Measurements from ENCODE around the gene AIMP2. TPM values are rescaled to one million over a fixed set of nuclear protein-coding genes. Genes with fewer than 3 reads are reported as not detected.
"Not testable (repeated sequence)": the region's sequence is repeated elsewhere in the genome, so short reads cannot be mapped to it uniquely, and the experiment has no call there.

AIMP2 gene
- total RNA-seq, 4 donors from 2014 or later, result 32.3 to 50.0 (median 36.4) TPM

GRCh38 chr7:6032641-6033040 is 23.6 kb downstream of the AIMP2 start:
- no peak overlapping the region for H3K4me3 ChIP-seq (ENCODE audit: low read depth, poor library complexity, severe bottlenecking)
- no peak for TF ChIP-seq CTCF (IDR thresholded peaks at IDR 0.05)
- TF ChIP-seq POLR2A (IDR thresholded peaks at IDR 0.05), result no peak
- no peak for DNase-seq (ENCODE audit: low spot score in 2 of 2)
- WGBS, 2 donors, result 85 to 86% methylated on average over 7 of the region's 7 CpGs
- intact Hi-C loops (cut with DNase I; ENCODE audit: low total_unique reads), result loop anchor here (10.0 kb wide), 1 partner anchor 62 kb away; no protein-coding TSS in a partner anchor

GRCh38 chr7:6035165-6035564 is 26.1 kb downstream of the AIMP2 start:
- DNase-seq (ENCODE audit: low spot score in 2 of 2), result no peak
- H3K4me3 ChIP-seq (ENCODE audit: low read depth, poor library complexity, severe bottlenecking), result no peak overlapping the region
- WGBS, 2 donors, result 91 to 93% methylated on average over 10 of the region's 10 CpGs
- intact Hi-C loops (cut with DNase I; ENCODE audit: low total_unique reads), result loop anchor here (10.0 kb wide), 1 partner anchor 60 kb away; no protein-coding TSS in a partner anchor
- TF ChIP-seq POLR2A (IDR thresholded peaks at IDR 0.05), result no peak
- TF ChIP-seq CTCF (IDR thresholded peaks at IDR 0.05), result no peak

GRCh38 chr7:6035686-6036085 is 26.6 kb downstream of the AIMP2 start:
- no peak for TF ChIP-seq CTCF (IDR thresholded peaks at IDR 0.05)
- no peak for TF ChIP-seq POLR2A (IDR thresholded peaks at IDR 0.05)
- H3K4me3 ChIP-seq (ENCODE audit: low read depth, poor library complexity, severe bottlenecking), result no peak overlapping the region
- intact Hi-C loops (cut with DNase I; ENCODE audit: low total_unique reads), result loop anchor here (10.0 kb wide), 1 partner anchor 59 kb away; no protein-coding TSS in a partner anchor
- 85 to 89% methylated on average over 13 of the region's 13 CpGs for WGBS, 2 donors
- DNase-seq (ENCODE audit: low spot score in 2 of 2), result no peak

- DNase-seq (ENCODE audit: low spot score in 2 of 2), result no peak
- TF ChIP-seq CTCF (IDR thresholded peaks at IDR 0.05), result no peak
- no peak for TF ChIP-seq POLR2A (IDR thresholded peaks at IDR 0.05)
- WGBS, 2 donors, result 69 to 76% methylated on average over 4 of the region's 4 CpGs
- H3K4me3 ChIP-seq (ENCODE audit: low read depth, poor library complexity, severe bottlenecking), result no peak overlapping the region
- intact Hi-C loops (cut with DNase I; ENCODE audit: low total_unique reads), result no loop called here
Measured at GRCh38 chr7:6049780-6050179, 40.7 kb downstream of the AIMP2 start.

- H3K4me3 ChIP-seq (ENCODE audit: low read depth, poor library complexity, severe bottlenecking); intact Hi-C loops (cut with DNase I; ENCODE audit: low total_unique reads): not testable (repeated sequence)
- WGBS, 2 donors, result 94% methylated on average over 9 of the region's 9 CpGs
Measured at GRCh38 chr7:6051185-6051584, 42.1 kb downstream of the AIMP2 start.

GRCh38 chr7:6056616-6057015 is 47.5 kb downstream of the AIMP2 start:
- intact Hi-C loops (cut with DNase I; ENCODE audit: low total_unique reads), result no loop called here
- no peak overlapping the region for H3K4me3 ChIP-seq (ENCODE audit: low read depth, poor library complexity, severe bottlenecking)
- WGBS, 2 donors, result 71 to 81% methylated on average over 1 of the region's 1 CpG
- no peak for DNase-seq (ENCODE audit: low spot score in 2 of 2)
- TF ChIP-seq POLR2A (IDR thresholded peaks at IDR 0.05) (no peak), CTCF (IDR thresholded peaks at IDR 0.05) (no peak)

More at GRCh38 chr7:6051185-6051584, 42.1 kb downstream of the AIMP2 start:
- not testable (repeated sequence) for DNase-seq (ENCODE audit: low spot score in 2 of 2)
